ENCODE data around the gene TRMT44. TPM values are rescaled to one million over a fixed set of nuclear protein-coding genes. Genes with fewer than 3 reads are reported as not detected.

The TRMT44 gene
- total RNA-seq, 1 donor from 2014 or later = 12.7 TPM

DNA sequence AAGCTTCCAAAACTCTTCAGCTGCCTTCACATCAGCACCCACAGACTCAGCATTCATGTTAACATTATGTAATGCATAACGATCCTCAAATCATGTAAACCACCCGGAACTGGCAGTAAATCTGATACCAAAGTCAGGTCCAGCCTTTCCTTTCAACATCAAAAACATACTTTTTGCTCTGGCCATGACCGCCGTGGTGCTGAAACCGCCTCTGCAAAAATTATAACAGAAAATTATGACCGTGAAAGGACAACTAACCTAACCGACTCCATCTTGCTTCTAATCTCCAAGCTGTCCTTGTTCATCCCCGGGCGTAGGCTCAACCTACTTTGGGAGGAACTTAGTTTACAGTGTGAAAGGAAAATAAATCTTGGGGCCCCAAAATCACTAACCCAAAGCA, 51.6 kb downstream of the TRMT44 start:
- DNase-seq (ENCODE audit: low read depth, low spot score) = no peak

- DNase-seq (ENCODE audit: low read depth, low spot score) = no peak
Observed at GRCh38 chr4:8493484-8493883, 52.9 kb downstream of the TRMT44 start.

DNA sequence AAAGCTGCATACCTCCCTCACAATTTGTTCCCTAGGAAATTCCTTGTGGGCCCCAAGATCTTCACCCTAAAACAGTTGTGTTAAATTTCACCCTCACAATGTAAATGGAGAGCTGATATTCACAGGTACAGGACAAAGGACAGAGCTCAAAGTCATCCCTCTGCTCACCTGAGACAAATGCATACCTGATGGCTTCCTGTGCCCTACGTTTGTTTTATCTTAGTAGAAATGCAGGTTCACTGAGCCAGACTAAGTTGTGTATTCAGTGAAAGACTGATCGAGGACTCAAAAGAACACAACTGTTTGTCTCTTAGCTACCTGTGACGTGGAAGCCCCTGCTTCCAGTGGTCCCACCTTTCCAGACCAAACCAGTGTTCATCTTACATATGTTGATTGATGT, 53.6 kb downstream of the TRMT44 start:
- DNase-seq (ENCODE audit: low read depth, low spot score) = no peak

DNA sequence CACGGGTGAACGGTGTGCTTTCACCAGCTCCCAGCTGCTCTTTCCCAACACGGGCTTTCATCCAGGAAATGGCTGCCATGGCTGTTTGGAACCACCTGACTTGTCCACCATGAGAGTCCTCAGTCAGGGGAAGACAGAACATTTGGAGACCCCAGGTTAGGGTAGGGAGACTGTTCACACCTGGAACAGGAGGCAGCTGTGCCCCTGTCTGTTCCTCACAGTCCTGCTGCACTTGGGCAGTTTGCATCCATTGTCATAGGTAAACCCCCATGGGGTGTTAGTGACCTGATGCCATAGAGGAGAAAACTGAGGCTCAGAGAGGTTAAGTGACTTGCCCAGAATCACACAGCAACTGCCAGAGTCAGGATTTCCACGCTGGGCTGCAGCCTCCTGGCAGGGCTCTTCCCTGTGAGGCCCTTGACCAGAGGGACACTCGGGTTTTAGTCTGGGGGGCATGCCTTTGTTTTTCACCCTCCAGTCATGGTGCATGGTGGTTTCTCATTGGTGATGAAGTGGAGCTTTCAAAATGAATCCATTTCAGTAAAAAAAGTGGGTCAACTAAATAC, 54.5 kb downstream of the TRMT44 start:
- DNase-seq (ENCODE audit: low read depth, low spot score) = no peak

- DNase-seq (ENCODE audit: low read depth, low spot score) = no peak
Observed at GRCh38 chr4:8495803-8496202, 55.2 kb downstream of the TRMT44 start.

DNA sequence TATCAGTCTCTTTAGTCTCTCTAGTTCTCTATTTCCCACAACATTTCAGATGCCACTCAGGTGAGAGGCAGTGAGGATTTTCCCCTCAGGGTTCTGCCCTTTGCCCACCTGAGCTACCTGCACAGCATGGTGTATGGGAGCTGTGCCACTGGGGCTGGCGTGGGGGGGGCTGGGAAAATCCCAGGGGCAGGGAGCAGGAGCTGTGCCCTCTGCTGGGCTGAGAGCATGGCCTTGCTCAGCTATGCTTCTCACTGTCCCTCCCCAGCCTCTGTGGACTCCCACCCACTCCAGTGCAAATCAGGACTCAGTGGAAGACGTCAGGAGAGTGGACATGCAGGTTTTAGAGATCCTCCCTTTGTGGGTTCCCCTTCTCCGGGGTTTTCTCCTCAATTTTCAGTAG, 57.2 kb downstream of the TRMT44 start:
- DNase-seq (ENCODE audit: low read depth, low spot score) = no peak

DNA sequence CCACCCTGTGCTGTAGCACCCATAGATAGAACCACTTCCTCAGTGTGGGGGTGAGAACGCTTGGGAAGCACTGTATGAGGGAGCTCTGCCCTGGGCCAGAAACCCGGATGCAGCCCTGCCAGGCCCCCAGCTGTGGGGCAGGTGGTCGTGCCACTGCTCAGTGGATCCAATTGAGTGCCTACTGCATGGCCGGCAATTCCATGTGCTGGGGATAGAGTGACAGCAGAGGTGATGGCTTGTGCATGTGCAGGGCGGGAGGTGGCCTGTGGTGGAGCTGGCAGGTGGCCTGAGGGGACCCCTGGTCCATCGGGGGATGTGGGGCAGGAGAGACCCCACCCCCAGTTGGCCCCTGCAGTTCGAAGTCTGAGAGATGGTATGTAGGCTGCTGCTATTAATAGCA, 60.4 kb downstream of the TRMT44 start:
- DNase-seq (ENCODE audit: low read depth, low spot score) = no peak

DNA sequence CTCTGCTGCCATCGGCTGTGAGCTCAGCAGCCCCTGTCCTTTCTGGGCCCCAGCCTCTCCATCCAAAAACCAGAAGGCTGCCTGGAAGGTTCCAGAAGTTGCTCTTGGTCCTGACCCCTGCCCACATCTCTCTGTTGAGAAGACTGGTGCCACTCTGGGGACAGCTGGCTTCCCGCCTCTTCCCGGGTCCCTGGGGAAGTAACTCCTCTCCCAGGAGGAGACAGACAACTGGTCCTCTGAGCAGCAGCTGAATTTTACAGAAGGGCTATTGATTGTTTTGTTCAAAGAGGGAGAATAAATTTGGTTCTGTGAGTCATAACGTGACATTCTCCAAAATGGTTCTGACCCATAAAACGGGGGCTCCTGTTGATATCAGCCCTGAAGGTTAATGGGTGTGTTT, 61.2 kb downstream of the TRMT44 start:
- DNase-seq (ENCODE audit: low read depth, low spot score) = no peak

DNA sequence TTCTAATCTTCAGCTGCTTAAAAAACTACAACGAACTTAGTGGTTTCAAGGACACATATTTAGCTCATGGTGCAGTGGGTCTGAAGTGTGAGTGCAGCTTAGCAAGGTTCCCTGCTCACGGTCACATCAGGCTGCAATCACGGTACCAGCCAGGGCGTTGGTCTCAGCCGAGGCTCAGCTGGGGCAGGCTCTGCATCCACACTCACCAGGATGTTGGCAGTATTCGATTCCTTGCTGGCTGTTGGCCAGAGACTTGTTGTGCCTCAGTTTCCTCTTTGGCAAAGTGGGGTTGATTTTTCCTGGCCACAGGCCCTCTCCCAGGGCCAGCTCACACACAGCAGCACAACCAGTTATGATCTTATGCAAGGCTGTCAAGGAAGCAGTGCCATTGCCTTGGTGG, 61.8 kb downstream of the TRMT44 start:
- no peak for DNase-seq (ENCODE audit: low read depth, low spot score)

- no peak for DNase-seq (ENCODE audit: low read depth, low spot score)
Observed at GRCh38 chr4:8502836-8503585, 62.4 kb downstream of the TRMT44 start.

DNA sequence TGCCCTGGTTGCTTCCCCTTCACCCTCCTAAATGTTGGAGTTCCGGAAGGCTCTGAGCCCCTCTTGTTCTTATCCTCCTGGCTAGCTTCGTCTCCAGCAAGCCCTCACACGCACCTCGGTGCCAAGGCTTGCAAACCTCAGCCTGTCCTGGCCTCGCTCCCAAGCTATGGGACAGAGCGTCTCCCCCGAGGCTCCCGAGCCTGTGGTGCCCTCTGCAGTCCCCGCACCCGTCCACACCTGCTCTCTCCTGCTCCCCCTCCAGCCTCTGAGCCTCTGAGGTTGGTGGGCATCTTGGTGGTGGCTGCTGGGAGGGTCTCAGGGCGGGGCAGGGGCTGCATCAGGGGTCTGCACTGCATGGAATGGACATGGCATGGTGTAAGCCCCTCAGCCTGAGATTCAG, 63.2 kb downstream of the TRMT44 start:
- no peak for DNase-seq (ENCODE audit: low read depth, low spot score)

DNA sequence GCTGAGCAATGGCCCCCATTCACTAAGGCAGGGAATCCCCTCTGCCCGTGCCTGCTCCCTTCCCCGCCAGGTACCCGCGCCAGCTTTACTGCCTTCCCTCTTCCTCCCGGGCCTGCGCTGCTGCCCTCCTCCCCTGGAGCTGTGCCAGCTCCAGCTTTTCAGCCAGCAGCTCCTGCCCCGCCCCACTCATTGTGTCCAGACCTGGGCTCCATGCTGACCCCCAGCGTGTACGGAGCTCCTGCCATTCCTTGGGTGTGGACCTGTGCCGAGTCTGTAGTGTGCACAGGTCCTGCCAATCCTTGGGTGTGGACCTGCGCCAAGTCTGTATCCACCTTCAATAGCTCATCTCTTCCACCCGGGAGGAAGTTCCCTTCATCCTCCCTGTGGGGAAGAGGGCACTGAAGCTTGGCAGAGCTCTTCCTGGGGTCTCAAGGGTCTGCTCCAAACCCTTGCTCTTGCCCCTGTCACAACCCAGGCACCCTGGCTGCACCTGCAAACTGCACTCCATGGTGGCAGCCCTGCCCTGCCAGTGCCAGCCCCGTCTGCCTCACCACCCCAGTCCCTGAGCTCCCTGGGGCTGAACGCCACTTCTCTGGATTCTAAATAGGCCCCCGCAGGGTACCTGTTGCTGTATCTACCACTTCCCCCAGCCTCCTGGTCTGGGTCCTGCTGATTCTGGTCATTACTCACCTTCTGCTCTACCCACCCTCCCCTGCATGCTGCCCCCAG, 63.9 kb downstream of the TRMT44 start:
- no peak for DNase-seq (ENCODE audit: low read depth, low spot score)

GRCh38 chr4:8505229-8505628, 64.7 kb downstream of the TRMT44 start:
- no peak for DNase-seq (ENCODE audit: low read depth, low spot score)

GRCh38 chr4:8506006-8506372, 65.4 kb downstream of the TRMT44 start:
- DNase-seq (ENCODE audit: low read depth, low spot score) = no peak

DNA sequence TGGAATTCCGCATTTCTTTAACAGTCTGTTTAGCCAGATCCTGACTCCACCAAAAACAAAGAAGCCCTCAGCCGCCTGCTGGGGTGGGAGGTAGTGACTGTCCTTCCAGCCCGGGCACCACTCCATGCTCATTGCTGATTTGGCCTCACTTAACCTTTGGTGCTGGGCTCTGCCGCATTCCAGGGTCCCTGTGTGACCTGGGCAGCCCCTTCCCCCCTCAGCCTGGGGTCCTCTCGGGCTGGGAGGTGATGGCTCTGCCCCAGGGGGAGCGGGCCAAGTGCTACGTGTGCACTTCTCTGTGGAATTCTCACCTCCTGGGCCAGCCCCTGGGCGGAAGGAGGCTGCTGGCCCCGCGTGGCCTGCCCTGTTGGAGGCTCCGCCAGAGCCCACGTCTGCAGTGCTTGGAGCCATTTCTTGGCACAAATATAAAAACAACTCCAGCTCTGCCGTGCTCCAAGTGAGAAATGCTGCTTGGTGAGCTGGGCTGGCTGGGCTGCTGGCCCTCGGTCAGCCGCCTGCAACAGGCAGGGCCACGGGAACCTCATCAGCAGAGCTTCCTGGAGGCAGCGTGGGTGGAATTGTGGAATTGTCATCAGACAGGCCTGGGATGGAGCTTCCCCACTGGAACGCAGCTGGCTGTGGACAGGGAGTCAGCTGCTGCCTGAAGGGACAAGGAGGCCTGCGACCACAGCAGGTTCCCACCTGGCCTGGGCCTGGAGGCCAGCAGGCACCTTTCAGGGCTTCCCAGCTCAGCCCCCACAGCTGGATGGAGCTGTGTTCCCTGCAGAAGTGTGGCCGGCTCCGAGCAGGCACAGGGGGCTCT, 66.0 kb downstream of the TRMT44 start:
- no peak for DNase-seq (ENCODE audit: low read depth, low spot score)

- DNase-seq (ENCODE audit: low read depth, low spot score) = no peak
Observed at GRCh38 chr4:8507196-8507570, 66.6 kb downstream of the TRMT44 start.

DNA sequence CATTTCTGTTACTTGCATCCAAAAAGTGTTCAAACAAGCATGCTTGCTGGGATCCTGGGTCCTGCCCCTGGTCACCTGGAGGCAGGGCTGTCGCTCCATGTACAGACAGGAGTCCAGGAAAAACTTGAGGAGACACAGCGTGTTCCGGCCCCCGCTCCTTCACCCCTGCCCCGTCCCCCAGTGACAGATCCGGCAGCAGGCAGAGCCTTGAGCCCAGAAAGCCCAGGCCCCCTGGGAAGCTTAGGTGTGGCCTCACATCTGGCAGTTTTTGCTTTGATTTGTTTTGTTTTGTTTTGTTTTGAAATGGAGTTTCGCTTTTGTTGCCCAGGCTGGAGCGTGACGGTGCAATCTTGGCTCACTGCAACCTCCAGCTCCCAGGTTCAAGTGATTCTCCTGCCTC, 67.0 kb downstream of the TRMT44 start:
- no peak for DNase-seq (ENCODE audit: low read depth, low spot score)

DNA sequence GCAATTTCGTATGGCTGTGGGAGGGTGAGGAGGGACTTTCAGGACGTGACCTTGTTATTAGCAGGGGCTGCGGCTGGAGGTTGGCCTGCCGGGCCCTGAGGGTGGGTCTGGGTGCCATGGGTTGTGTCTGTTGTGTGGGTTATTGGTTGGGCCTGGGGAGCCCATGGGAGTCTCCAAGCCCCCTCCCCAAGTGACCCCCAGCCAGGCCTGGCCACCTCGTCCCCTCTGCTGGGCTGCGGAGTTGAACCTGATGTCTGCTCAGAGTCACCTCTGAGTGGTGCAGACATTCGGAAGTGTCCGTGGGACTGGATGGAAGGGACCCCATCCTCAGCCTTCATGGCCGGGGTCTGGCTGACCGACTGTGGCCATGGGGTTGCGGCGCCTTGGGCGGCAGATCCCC, 67.7 kb downstream of the TRMT44 start:
- DNase-seq (ENCODE audit: low read depth, low spot score) = no peak

GRCh38 chr4:8508740-8509139, 68.2 kb downstream of the TRMT44 start:
- no peak for DNase-seq (ENCODE audit: low read depth, low spot score)

GRCh38 chr4:8509311-8509950, 68.9 kb downstream of the TRMT44 start:
- no peak for DNase-seq (ENCODE audit: low read depth, low spot score)

GRCh38 chr4:8510191-8510590, 69.6 kb downstream of the TRMT44 start:
- no peak for DNase-seq (ENCODE audit: low read depth, low spot score)
